Activated CD8-positive, alpha-beta memory T cell treated with anti-CD3 and anti-CD28 coated beads, Interleukin-2, amount 10 ng/mL, durations not matched to agents 7 days and 5 days (primary cell): ENCODE data around the gene NUDT14. TPM values are rescaled to one million over a fixed set of nuclear protein-coding genes. Genes with fewer than 3 reads are reported as not detected.

Experiments
- ATAC-seq: fragments of 150-1000 bp; cut with Tn5 transposase; one replicate; pipeline ENCODE4 v1.10.0; 2021; ENCODE audit warnings: moderate library complexity
- CTCF ChIA-PET: fragments of 350-600 bp; sonication (Branson Sonifier 250); formaldehyde crosslinking; loops from one replicate; lab custom pipeline; 2021; ENCODE audit warnings: antibody characterized with exemption; lab: Charles Lee
- DNase-seq: peaks from one replicate; pipeline ENCODE4 v3.0.0-alpha.2; 2020
- H3K27ac Mint-ChIP-seq: one replicate; pipeline ENCODE4 v1.8.0; 2021; ENCODE audit warnings: mild to moderate bottlenecking, mixed read lengths
- H3K27me3 Mint-ChIP-seq: one replicate; pipeline ENCODE4 v1.8.0; 2021; ENCODE audit warnings: mixed read lengths
- H3K36me3 Mint-ChIP-seq: one replicate; pipeline ENCODE4 v1.8.0; 2021; ENCODE audit warnings: mild to moderate bottlenecking, mixed read lengths
- H3K4me1 Mint-ChIP-seq: one replicate; pipeline ENCODE4 v1.8.0; 2021; ENCODE audit warnings: mixed read lengths
- H3K4me3 Mint-ChIP-seq: one replicate; pipeline ENCODE4 v1.8.0; 2021; ENCODE audit warnings: mild to moderate bottlenecking, moderate library complexity, mixed read lengths
- H3K9me3 Mint-ChIP-seq: one replicate; pipeline ENCODE4 v1.8.0; 2022; ENCODE audit warnings: low read depth, mixed read lengths
- total RNA-seq, 2 experiments: library from RNA; stranded (reverse); gene quantifications; one replicate each; pipeline ENCODE4 v1.2.3, GENCODE V29; 2021

Gene NUDT14
- total RNA-seq, 2 experiments from 2014 or later: 16.2 to 20.9 TPM

DNA sequence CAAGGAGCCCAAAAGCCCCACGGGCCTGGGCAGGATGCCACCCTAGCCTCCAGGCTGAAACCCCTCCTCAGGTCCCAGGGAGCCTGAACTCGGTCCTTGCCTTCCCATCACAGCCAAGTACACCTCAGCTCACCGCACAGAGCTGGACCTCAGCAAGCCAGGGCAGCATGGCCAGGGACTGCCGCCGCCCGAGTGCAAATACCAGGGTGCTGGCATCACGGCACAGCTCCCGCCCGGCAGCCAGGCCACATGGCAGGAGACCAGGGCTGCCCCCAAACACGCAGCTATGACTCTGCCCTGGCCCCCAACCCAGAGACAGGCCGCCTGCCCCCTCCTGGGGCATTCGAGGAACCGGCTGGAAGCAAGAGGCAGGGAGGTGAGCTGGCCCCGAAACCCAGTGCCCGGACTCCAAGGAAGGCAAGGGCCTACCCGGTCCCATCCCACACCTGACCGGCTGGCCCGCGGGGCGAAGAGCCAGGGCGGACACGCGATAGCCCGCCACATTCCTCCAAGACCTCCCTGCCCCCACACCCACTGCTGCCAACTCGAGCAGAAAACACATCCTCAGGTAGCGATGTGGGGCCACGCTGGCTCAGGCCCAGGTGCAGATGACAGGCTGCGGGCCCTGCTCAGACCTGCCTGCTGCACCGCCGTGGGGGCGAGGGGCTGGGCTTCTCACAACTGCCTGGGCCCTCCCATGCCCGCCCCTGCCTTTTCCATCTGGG, 15.2 kb downstream of the NUDT14 start:
- DNase-seq (no peak), ATAC-seq (no peak)
- CTCF ChIA-PET: interaction anchor here (0.9 kb wide), 1 partner anchor 148 kb away, joined by 3 read pairs; the partner anchor contains the start of gene PACS2
- Mint-ChIP-seq H3K4me1 (peaks cover 5% of the 10 kb centered on the region), H3K27ac (no peak overlapping the region), H3K27me3 (peaks cover 22% of the 10 kb centered on the region), H3K9me3 (no peaks in the 10 kb centered on the region), H3K36me3 (no peaks in the 10 kb centered on the region), H3K4me3 (no peak overlapping the region)

DNA sequence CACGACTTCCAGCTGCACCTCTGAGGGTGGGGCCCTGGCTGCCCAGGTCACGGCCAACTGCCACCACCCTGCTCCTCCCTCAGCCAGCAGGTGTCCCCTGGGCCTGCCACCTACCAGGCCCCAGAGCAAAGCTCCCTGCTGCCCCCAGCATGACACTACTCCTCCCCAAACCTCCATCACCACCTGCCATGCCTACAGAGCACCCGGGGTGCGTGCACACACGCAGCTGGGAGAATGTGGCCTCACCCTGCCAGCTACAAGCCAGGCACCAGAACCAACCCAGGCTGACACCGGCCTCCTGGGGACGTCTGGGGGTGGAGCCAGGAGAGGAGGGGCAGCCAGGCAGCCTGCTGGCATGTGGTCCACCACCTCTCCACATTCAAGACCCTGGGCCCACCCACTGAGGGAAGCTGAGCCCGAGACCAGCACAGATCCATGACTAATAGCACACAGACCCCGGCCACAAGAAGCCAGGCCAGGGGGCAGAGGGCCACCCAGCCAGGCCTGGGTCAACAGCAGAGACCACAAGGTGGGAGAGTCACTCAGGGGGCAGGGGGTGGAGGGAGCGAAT, 15.9 kb downstream of the NUDT14 start:
- Mint-ChIP-seq H3K36me3 (no peaks in the 10 kb centered on the region), H3K27me3 (peaks cover 19% of the 10 kb centered on the region), H3K9me3 (no peaks in the 10 kb centered on the region), H3K27ac (no peak overlapping the region), H3K4me3 (no peak overlapping the region), H3K4me1 (peaks cover 4% of the 10 kb centered on the region)
- CTCF ChIA-PET: interaction anchor here (0.9 to 2.6 kb wide), 2 partner anchors 75 to 149 kb away, joined by 3 to 7 read pairs; partner anchors contain the start of gene PACS2
- DNase-seq: no peak
- no peak for ATAC-seq

DNA sequence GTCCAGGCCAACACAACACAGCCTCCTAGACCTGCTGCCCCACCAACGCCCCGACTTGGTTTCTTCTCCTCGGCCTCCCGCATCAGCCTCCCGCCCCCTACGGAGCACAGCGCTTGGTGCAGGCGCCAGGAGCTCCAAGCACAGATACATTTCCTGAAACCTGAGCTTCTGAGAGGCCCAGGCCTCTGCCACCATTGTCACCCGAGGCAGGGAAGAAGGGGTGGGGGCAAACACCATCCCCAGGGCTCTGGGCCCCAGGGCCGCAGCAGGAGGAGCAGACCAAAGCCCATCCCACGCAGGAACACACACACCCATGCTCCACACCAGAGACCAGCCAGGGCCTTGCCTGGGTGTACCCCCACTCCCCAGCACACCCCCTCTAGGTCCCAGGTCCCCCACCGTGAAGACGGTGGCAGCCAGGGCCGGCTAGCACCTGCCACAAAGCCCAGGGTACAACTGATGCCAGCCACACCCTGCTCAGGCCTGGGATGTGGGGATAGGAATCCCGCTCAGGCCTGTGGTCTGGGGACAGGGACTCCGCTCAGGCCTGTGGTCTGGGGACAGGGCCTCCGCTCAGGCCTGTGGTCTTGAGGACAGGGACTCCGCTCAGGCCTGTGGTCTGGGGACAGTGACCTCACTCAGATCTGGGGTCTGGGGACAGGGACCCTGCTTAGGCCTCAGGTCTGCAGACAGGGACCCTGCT, 17.9 kb downstream of the NUDT14 start:
- ATAC-seq: no peak
- no peak for DNase-seq
- no peak overlapping the region for H3K4me3 Mint-ChIP-seq
- H3K27ac Mint-ChIP-seq: no peak overlapping the region
- no peaks in the 10 kb centered on the region for H3K9me3 Mint-ChIP-seq
- CTCF ChIA-PET: interaction anchor here (2.6 kb wide), 1 partner anchor 73 kb away, joined by 7 read pairs; no protein-coding TSS in a partner anchor
- no peaks in the 10 kb centered on the region for H3K36me3 Mint-ChIP-seq
- H3K4me1 Mint-ChIP-seq: no peaks in the 10 kb centered on the region
- peaks cover 8% of the 10 kb centered on the region for H3K27me3 Mint-ChIP-seq

DNA sequence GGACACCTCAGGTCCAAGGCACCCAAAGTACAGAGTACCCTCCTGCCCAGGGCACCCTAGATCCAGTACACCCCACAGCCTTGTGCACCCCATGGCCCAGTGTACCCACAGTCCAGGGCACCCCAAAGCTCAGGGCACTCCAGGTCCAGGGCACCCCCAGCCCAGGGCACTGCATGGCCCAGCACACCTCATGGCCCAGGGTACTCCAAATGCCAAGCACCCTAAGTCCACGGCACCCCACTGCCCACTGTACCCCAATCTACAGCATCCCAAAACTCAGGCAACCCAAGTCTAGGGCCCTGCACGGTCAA, 18.5 kb downstream of the NUDT14 start:
- CTCF ChIA-PET: interaction anchor here (2.6 kb wide), 1 partner anchor 72 kb away, joined by 7 read pairs; no protein-coding TSS in a partner anchor
- ATAC-seq (no peak), DNase-seq (no peak)
- H3K36me3 Mint-ChIP-seq: no peaks in the 10 kb centered on the region
- H3K27me3 Mint-ChIP-seq: peaks cover 8% of the 10 kb centered on the region
- H3K9me3 Mint-ChIP-seq: no peaks in the 10 kb centered on the region
- no peak overlapping the region for H3K4me3 Mint-ChIP-seq
- H3K4me1 Mint-ChIP-seq: no peaks in the 10 kb centered on the region
- no peak overlapping the region for H3K27ac Mint-ChIP-seq

DNA sequence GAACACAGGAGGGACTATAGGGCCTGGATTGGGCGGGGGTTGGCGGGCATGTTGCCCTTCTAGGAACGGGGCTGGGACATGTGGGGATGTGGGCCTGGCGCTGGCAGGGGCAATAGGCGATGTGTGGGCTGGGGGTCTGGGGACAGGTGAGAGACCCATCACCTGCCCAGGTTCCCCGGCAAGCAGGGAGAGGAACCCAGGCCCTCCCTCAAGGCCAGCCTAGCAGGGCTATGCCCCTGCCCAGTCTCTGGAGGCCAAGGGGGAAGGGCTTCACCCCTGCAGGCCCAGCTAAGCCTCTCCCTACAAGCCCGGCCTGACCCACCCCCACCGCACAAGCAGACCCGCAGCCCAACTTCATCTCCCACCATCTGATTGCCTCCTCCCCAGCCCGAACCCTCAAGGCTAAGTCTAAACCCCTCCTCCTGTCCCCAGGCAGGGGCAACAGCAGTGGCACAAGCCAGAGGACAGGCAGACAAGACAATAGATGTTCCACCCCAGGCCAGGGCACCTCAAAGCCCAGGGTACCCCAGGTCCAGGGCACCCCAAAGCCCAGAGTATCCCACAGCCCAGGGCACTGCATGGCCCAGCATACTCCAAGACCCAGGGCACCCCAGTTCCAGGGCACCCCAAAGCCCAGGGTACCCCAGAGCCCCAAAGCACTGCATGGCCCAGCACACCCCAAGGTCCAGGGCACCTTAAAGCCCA, 19.0 kb downstream of the NUDT14 start:
- peak; percentile 74 for DNase-seq
- no peaks in the 10 kb centered on the region for H3K36me3 Mint-ChIP-seq
- ATAC-seq: peak; percentile 52

DNA sequence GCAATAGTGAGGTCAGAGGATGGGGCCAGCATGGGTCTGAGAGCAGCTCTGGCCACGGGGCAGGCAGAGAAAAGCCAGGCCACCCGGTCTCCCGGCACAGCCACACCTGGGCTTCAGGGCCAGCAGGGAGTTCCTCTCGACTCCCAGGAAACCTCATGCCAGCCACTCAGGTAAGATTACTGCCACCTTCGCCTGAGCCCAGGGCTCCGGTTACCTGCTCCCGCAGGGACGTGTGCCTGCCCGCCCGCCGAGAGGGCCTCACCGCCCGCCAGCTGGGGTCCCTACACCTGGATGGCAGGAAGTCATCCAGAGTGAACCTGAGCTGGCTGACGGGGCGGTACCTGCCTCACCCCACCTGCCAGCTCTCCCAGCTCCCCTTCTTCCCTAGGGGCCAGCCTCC, 19.8 kb downstream of the NUDT14 start:
- Mint-ChIP-seq H3K9me3 (no peaks in the 10 kb centered on the region), H3K27me3 (no peaks in the 10 kb centered on the region), H3K27ac (no peak overlapping the region), H3K4me1 (no peaks in the 10 kb centered on the region), H3K36me3 (no peaks in the 10 kb centered on the region), H3K4me3 (no peak overlapping the region)
- DNase-seq (no peak), ATAC-seq (no peak)
- CTCF ChIA-PET: no interaction called here

More for the DNA sequence above, 19.0 kb downstream of the NUDT14 start:
- H3K27me3 Mint-ChIP-seq: peaks cover 8% of the 10 kb centered on the region
- H3K4me3 Mint-ChIP-seq: no peak overlapping the region
- no peak overlapping the region for H3K27ac Mint-ChIP-seq
- CTCF ChIA-PET: no interaction called here
- H3K4me1 Mint-ChIP-seq: no peaks in the 10 kb centered on the region
- no peaks in the 10 kb centered on the region for H3K9me3 Mint-ChIP-seq

DNA sequence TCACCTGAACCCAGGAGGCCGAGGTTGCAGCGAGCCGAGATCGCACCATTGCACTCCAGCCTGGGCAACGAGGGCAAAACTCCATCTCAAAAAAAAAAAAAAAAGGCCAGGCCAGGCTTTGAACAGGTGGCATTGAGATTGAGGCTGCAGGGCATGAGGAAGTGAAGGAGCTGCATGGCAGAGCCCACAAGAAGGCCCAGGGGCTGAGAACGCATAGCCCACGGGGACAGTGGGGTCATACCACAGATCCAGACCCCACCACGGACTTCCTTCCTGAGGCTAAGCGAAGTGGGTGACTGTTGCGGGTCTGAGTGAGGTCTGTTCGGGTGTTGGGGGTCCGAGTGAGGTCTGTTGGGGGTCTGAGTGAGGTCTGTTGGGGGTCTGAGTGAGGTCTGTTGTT, 20.3 kb downstream of the NUDT14 start:
- DNase-seq: no peak
- H3K4me3 Mint-ChIP-seq: no peak overlapping the region
- ATAC-seq: no peak
- no peaks in the 10 kb centered on the region for H3K4me1 Mint-ChIP-seq
- H3K27ac Mint-ChIP-seq: no peak overlapping the region
- no peaks in the 10 kb centered on the region for H3K27me3 Mint-ChIP-seq
- CTCF ChIA-PET: no interaction called here
- no peaks in the 10 kb centered on the region for H3K36me3 Mint-ChIP-seq
- no peaks in the 10 kb centered on the region for H3K9me3 Mint-ChIP-seq

DNA sequence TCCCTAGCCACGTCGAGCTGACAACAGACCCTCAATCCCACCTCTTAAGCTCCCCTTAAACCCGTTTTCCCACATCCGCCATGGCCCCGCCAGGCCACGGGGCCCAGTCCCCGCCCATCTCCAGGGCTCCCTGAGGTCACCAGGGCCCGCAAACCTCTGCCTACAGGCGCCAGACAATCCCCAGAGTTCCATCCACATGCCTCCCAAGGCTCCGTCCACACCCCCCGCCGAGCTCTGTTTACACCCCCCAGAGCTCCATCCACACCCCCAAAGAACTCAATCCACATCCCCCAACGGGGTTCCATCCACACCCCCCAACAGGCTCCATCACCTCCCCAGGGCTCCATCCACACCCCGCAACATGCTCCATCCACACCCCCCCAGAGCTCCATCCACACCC, 21.8 kb downstream of the NUDT14 start:
- no peak for ATAC-seq
- no peak overlapping the region for H3K27ac Mint-ChIP-seq
- no peak overlapping the region for H3K4me3 Mint-ChIP-seq
- DNase-seq: no peak
- CTCF ChIA-PET: interaction anchor here (0.9 kb wide), 1 partner anchor 10 kb away, joined by 3 read pairs; no protein-coding TSS in a partner anchor
- H3K27me3 Mint-ChIP-seq: no peaks in the 10 kb centered on the region
- H3K4me1 Mint-ChIP-seq: no peaks in the 10 kb centered on the region
- H3K9me3 Mint-ChIP-seq: no peaks in the 10 kb centered on the region
- no peaks in the 10 kb centered on the region for H3K36me3 Mint-ChIP-seq

DNA sequence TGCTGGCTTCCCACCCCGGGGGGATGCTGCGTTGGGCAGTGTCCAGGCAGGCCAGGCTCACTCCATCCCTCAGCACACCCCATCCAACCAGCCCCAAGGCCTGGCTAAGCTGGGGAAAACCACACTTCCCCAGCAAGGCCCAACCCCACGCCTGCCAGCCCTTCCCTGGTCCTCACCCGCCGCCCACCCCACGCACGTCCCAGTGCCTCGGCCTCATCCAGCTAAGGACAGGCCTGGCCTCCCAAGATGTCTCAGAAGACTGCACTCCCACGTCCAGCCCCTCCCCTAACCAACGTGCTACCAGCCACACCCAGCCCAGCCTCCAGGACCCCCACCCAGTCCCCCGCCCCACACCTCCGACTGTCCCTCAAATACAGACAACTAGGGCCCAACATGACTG, 22.3 kb downstream of the NUDT14 start:
- CTCF ChIA-PET: interaction anchor here (0.9 kb wide), 1 partner anchor 11 kb away, joined by 3 read pairs; no protein-coding TSS in a partner anchor

DNA sequence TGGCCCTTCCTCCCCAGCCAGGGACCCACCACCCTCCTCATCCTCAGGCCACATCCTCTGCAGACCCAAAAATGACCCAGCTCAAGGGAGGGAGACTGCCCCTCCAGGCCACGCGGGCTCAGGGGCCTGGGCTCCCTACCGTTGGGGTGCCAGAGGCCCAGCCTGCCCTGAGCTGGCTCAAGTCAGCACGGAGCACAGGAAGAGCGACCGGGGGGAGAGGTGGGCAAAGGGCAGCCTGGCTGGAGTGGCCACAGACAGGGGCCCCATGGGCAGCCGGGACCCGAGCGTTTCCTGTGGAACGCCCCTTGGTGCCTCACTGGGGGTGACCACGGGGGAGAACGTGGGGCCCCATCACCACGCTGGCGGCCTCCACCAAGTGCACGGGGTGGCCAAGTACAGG, 23.2 kb downstream of the NUDT14 start:
- Mint-ChIP-seq H3K27ac (no peak overlapping the region), H3K9me3 (no peaks in the 10 kb centered on the region), H3K36me3 (no peaks in the 10 kb centered on the region), H3K4me3 (no peak overlapping the region), H3K27me3 (no peaks in the 10 kb centered on the region), H3K4me1 (no peaks in the 10 kb centered on the region)
- DNase-seq: no peak
- CTCF ChIA-PET: no interaction called here
- ATAC-seq: no peak

More for the DNA sequence above, 22.3 kb downstream of the NUDT14 start:
- DNase-seq: no peak
- H3K27ac Mint-ChIP-seq: no peak overlapping the region
- no peak for ATAC-seq
- no peak overlapping the region for H3K4me3 Mint-ChIP-seq
- no peaks in the 10 kb centered on the region for H3K27me3 Mint-ChIP-seq
- no peaks in the 10 kb centered on the region for H3K9me3 Mint-ChIP-seq
- no peaks in the 10 kb centered on the region for H3K36me3 Mint-ChIP-seq
- no peaks in the 10 kb centered on the region for H3K4me1 Mint-ChIP-seq

DNA sequence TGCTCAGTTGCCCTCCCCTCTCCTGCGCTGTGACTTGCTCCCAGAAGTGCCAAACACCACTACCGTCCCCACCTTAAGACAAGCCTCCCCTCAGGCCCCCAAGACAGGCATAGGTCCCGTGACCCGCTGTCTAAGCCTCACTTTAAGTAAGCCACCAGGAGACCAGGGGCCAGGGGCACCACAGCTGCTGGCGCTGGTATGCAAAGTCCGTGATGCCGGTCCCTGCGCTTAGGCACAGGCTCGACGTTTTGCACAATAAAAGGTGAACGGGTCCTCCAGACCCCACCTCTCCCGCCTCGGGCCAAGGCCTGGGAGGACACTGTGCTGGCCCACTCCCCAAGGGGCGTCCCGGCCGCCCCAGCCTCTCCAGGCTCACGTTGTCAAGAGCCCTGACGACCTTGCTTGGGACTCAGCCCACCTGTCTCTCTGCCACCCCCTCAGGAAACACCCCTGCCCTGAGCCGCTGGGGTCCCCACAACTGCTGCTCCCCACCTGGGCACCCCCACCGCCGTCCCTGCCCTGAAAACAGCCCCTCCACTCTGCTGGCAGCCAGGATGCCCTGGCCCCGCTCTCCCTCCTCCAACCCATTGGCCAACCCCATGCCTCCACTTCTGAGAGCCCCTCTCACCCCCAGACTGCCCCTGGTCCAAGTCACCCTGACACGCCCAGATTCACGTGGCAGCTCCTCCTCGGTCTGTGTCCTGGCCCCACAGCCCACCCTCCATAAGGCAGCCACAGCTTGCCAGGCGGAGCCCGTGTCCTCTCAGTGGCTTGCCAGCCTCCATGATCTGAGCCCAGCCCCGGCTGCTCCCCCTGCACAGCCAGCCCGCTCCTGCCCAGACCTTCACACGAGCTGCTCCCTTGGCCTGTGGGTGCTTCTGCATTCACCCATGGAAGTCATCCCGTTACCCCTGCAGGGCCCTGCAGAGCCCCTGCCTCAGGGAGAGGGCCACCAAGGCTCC, 24.4 kb downstream of the NUDT14 start:
- Mint-ChIP-seq H3K4me3 (no peak overlapping the region), H3K27ac (no peak overlapping the region), H3K27me3 (no peaks in the 10 kb centered on the region), H3K36me3 (no peaks in the 10 kb centered on the region), H3K4me1 (no peaks in the 10 kb centered on the region), H3K9me3 (no peaks in the 10 kb centered on the region)
- DNase-seq: no peak
- no peak for ATAC-seq
- CTCF ChIA-PET: no interaction called here

DNA sequence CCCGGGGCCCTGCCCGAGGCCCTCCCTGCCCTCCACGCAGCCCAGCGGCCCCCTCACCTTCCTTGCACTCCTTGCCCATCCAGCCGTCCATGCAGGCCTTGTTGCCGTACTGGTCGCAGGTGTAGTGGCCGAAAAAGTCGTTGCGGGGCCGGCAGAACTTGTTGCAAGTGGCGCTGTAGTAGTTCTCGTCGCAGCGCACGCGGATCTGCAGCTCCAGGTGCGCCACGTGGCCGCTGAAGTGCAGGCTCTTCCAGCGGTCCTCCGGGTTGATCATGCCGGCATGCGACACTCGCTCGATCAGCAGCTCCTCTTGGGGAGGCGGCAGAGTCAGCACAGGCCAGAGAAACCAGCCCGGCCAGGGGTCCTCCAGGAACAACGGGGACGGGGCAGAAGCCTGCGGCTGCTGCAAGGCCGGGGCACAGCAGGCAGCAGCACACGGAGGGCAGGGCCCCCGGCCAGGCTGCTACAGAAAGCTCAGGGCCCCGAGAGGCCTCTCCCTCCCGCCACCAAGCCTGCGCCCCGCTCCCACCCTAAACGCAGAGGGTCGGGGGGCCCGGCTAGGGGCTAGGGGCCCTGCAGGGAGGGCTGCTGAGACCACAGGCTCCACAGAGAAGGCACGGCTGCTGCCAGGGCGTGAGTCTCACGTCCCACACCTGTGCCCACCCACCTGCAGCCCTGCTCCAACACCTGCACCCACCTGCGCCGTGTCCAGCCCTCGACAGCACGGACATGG, 25.3 kb downstream of the NUDT14 start:
- DNase-seq (no peak), ATAC-seq (no peak)
- Mint-ChIP-seq H3K27ac (no peak overlapping the region), H3K4me3 (no peak overlapping the region), H3K36me3 (no peaks in the 10 kb centered on the region), H3K9me3 (no peaks in the 10 kb centered on the region), H3K27me3 (no peaks in the 10 kb centered on the region), H3K4me1 (no peaks in the 10 kb centered on the region)
- CTCF ChIA-PET: no interaction called here
